Activated CD4-positive, alpha-beta T cell treated with anti-CD3 and anti-CD28 coated beads, Interleukin-2, Interleukin-4, amounts not matched to agents 100 ng/mL and 50 ng/mL, durations not matched to agents 16 hours and 8 hours (primary cell): ENCODE results near the gene GSE1.

ENCODE experiments used
- DNase-seq: peaks from one replicate; pipeline ENCODE4 v3.0.0-alpha.2; 2020; ENCODE audit warnings: low spot score

The GSE1 gene

DNA sequence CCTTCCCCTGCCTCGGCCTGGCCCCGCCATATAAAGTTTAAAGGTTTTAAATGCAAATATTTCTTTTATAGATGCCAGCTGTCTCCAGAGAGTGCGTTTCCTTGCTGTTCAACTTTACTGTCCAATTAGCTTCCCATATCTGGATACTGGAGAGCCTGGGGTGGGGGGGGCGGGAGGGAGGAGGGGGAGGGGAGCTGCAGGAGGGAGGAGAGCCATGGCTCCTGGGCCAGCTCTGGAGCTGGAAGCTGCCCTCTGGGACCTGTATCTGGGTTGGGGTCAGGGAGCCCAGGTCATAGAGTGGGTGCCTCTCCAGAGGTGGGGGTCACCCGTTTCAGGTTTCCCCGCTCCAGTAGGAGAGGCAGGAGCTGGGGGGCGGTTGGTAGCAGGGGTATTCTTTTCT lies 6.2 kb upstream of the GSE1 start:
- DNase-seq = no peak

DNA sequence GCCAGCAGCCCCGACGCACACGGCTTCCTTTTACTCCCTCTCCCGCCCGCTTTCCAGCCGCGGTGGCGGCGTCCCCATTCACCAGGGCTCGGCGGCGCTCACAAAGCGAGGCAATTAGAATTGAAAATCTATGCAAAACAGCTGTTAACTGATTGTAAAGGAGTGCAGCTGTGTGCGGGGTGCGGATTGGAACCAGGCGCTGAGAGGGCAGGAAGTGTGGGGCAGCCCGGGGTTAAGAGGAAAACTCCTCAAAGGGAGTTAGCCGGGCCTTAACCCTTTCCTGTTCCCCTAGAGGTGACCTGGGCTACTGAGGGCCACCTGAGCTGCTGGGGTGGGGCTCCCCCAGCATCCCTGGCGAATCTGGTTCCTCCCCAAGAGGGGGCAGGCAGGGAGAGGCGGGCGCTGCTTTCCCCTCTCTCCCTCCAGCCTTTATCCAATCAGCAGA lies 5.8 kb upstream of the GSE1 start:
- no peak for DNase-seq

DNA sequence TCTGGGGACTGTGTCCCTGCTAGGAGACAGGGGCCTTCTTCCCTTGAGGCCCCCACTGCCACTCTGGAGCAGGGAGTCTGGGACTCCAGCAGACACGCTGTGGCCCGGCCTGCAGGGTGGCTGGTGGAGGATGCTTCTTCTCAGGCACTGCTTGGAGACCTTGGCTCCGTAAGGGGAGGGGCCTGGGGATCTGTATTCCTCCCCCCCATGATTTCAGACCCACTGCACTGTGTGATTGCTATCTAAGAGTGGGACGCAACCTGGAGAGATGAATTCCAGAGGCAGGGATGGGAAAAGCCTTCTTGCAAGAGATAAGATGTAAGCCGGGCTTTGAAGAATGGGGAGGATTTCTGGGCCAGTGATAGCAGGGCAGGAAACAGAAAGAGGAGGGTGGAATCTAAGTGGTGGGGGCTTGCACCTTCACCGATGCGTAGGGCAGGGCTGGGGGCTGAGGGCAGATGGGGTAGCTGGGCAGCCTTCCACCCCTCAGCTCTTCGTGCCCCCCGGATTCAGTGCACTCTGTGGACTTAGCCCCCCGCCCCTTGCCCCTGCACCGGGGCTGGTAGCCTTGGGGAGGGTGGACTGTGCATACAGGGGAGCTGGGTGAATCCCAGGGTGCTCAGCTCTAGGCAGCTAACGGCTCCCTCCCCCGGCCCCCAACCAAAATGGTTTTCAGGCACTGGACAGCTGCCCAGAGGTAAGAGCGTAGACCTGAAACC lies 5.2 kb upstream of the GSE1 start:
- no peak for DNase-seq

DNA sequence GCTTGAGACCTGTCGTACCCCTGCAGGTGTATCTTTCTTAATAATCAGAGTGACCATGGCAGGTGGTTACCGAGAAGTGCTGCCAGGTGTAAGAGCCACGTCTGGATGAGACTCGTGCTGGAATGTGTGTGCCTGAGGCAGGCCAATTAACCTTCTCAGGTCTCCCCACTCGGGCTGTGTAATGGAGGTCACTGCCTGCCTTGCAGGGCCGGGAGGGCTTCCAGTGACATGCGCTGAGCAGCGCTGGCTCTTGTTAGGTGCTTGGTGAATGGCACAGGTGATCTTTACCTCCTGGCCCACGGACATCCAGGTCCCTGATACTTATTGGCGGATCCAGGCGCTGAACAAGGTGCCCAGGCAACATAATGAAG lies 4.6 kb upstream of the GSE1 start:
- no peak for DNase-seq

DNA sequence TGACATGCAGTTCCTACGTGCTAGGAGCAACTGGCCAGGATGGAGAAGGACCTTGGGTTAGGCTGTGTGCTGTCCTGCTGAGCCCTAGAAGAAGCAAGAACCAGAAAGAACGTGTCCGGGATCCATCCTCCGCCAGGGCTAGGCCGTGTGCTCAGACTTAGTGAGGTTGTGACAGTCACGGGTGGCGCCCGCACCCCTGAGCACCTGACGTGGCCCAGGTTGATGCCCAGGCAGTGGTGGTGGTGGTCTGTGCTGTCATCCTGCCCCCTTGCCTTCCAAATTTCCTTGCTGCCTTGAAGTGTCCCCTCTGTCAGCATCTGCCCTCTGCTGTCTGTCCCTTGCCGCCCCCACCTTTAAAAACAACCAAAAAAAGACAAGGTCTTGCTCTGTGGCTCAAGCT lies 4.2 kb upstream of the GSE1 start:
- DNase-seq = no peak

DNA sequence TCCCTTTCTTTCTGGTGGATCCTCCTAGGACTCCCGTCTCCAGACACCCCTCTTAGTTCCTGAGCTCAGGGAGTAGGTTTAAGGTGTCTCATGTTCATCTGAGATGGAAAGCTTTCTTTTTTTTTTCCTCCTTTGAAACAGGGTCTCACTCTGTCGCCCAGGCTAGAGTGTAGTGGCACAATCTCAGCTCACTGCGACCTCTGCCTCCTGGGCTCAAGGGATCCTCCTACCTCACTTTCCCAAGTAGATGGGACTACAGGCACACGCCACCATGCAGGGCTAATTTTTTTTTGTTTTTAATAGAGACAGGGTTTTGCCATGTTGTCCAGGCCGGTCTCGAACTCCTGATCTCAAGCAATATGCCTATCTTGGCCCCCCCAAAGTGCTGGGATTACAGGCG lies 3.6 kb upstream of the GSE1 start:
- no peak for DNase-seq

DNA sequence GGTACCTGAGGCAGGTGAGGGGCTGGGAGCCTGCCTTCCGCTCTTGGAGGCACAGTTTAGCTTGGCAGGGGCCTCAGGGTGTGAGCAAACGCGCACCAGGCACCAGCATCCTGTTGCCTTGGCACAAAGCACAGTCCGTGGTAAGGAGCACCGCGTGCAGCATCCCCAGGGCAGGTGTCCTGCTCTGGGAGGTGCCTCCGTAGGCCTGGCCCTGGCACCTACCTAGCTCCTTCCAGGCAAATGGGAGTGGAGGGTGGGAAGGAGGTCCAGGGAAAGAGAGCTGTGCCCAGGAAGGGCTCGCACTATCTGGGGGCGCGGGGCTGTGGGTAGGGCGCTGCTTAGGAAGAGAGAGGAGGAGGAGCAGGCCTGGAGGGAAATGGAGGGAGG lies 3.1 kb upstream of the GSE1 start:
- DNase-seq = no peak

DNA sequence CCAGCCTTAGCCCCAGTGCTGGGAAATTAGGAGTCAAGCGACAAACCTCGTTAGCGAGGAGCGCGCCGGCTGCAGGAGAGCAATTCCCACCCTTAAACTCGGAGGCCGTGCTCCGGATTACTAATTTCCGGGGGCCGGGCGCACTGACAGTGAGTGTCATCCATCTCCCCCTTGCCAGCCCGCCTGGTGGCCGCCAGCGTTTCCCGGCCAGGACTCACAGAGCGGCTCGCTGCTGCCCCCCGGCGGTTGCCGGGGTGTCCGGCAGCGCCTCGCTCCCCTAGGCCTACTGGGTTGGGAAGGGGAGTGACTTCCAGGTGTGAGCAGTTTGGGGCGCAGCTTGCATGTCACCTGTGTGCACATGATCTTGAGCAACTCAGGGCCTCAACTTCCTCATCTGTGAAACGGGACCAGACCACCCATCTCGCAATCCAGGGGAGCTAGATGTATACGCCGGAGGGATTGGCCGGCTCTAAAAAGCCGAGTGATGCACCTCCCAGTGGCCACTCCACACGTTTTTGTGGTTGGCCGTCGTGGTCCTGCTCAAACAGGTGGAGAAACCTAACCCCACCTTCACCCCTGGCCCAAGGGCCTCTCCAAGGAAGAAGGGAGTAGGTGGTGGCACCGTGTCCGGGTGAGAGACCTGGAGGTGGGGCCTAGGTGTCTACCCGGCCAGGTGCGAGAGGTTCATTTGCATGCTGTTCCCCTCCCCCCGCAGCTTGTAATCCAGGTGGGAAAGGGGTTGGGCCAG lies 2.5 kb upstream of the GSE1 start:
- peak; percentile 87 for DNase-seq

DNA sequence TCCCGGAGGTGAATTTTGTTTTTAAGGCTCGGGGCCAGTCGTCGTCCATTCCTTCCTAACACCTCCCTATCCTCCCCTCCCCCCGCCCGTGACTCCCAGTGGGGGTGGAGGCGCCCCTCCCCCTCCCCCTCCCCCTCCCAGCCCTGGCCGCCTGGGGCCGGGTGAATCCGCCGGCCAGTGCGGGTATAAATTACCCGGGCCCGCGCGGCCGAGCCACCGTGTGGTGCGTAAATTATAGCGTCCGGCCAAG lies 2.0 kb upstream of the GSE1 start:
- no peak for DNase-seq

DNA sequence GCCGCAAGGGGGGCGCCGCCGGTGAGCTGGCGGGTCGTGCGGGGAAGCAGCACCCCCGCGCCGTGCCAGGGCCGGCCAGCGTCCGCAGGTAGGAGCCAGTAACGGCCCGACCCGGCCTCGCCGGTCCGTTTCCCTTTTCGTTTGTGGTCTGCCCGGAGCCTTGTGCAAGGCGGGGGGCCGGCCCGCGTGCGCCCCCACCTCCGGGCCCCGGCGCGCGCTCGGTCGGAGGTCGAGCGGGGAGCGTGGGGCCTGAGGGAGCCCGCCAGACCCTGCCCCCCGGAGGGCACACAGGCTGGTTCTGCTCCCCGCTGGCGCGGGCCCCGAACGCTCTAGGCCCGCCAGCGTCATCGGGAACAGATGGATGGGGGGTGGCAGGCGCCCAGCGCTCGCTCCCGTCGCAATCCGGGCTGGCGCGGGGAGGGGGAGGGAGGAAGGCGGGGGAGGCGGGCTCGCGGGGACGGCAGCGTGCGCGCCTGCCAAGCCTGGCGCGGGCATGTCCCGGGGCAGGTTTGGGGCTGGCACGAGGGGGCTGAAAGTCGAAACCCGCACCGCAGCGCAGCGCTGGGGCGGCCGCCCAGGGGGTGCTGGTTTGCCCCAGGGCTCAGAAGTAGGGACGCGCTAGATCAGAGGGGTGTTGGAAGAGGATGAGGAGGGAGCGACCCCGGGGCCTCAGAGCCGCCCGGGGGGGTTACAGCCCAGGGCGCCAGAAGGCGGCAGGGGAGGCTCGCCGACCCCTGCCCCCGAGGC lies 1.5 kb upstream of the GSE1 start:
- DNase-seq = peak; percentile 13

DNA sequence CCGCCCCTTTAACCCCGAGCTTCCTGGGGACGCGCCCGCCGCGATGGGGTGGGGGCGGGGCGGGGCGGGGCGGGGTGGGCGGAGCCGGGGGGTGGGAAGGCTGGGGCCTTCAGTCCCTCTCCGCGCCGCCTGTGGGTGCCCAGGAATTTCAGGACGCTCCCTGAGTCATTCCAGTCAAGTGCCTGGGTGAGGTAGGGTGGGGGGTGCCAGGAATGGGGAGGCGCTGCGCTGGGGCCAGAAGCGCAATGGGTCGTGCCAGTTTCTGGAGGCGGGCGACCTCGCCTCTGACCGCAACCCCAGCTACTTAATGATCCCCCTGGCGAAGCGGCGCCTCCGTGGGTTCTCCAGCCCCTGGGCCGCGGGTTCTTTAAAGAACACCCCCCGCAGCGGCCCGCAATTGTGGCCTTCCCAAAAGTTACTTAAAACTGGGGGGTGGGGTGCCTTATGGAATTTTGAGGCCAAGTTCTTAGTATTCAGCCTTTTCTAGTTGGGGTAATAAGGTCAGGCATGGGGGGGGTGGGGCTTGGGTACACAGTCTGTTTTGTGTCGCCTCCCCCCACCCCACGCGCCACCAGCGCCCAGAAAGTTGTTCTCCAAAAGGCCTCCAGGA lies 826 bp upstream of the GSE1 start:
- peak; percentile 2 for DNase-seq

DNA sequence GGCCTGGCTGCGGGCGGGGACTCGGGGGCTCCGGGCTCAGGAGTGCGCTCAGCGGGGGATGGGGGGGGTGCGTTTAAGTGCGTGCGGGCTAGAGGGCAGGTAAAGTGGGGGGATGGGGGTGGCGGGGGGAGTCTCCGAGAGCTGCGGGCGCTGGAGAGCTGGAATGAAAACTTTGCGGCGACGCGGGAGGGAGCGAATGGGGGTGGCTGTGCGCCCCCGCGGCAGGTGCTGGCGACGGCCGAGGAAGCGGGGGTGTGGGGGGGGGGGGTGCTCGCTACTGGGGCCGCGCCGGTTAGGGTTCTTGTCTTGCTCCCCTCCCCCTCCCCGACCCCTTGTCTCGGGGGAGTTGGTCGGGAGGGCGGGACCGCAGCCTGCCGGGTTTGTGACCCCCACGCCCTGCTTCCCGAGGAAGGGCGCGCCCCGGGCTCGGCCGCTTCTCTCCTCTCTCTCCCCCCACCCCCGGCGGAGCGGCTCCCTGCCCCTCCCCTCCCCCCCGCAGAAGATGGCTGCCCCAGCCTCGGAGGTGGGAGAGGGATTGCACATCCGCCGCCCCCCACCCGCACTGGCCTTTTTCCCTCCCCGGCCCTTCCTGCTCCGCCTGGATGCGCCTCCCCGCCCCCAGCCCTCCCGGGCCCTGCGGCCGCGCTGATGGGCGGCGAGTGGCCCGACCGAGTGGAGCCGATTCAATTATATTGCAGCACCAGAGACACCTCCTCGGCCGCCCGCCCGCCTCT lies 649 bp downstream of the GSE1 start:
- no peak for DNase-seq

DNA sequence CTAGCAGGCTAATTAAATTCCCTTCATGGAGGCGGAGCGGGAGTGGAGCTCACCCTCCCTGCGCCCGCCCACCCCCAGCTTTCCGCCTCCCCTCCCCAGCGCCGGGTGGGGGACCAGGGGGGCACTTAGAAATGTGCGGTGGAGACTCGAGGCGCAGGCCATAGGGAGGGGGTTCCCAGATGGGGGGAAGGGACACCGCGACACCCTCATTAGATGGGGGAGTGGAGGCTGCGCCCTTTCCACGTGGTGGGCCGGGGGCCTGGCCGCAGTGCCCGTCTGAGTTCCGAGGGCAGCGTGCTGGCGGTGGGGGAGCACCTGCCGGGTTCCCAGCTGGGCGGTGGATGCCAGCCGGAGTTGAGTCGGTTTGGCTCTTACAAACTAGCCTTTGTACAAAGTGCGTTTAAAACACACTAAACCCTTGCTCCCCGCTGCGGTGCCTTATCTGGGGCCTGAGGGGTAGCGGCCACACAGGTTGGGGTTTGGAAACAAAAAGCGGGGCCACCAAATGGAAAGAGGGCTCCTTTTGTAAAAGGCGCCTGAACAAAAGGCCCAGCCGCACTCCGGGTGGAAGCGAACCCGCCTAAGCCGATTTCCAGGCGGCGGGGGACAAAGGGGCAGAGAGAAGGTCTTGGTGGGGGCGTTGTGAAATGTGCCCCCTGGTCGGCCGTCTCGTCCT lies 1.4 kb downstream of the GSE1 start:
- no peak for DNase-seq

DNA sequence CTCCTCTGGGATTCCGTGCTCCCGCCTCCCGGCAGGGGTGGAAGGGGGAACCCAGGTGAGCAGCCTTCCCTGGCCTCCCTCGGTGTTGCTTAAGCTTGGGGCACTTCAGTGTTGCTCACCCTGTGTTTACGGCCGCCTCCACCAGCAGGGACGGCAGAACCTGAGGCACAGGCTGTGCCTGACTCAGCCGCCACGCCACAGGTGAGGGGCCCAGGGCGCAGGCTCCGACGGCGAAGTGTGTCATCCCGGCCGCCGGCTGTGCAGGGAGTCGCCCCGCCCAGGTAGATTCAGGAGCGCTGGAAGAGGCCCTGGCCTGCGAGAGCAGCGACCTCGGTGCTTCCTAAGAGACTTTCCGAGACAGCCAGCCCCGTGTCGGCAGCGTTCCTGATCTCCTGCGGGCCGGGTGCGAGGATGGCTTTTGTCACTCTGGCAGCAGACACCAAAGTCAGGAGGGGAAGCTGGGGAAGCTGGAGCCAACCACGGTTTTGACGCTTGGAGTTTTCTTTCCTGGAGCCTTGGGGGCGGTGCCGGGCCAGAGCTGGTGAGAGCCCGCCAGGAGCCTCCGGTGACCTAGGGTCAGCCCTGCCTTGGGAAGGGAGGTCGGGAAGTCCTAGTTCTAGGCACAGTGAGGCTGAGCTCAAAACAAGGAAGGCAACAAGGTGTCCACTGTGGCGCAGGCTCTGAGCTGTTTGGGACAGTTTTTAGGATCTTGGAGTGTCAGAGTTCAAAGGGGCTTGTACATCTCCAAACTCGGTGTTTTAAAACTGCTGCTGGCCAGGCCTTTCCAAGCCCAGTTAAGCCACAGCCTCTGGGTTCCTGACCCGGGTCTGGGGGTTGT lies 2.1 kb downstream of the GSE1 start:
- DNase-seq = peak; percentile 15

DNA sequence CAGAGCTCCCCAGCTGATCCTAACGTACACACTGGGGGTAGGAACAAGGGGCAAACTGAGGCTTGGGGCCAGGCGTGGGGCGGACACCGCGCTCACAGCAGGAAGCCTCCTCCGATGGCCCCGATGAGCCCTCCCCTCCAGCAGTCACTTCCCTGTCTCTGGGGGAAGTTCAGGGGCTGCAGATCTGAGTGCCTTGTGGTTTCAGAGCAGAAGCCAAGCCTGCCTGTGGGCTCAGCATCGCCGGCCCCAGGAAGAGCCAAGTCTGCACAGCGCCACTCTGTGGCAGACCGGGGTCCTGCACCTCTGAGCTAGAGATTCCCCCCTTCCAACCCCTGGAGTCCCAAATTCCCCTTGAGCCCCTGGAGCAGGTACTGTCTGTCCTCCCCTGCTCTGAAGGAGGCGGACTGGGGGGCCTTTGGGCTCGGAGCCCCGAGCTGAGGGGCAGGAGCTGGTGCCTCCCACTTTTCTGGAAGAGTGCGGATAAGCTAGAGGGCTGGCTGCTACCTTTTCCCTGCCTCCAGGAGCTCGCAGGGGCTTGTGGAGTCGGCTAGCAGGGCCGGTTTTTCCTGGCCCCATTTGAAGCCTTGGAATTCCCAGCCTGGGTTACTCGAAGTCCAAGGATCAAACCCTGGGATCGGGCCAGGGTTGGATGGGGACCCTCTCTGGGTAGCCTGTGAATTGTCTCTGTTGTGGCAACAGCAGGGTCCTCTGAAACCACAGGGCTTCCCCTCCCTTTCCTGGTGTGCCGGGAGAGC lies 2.9 kb downstream of the GSE1 start:
- peak; percentile 73 for DNase-seq

DNA sequence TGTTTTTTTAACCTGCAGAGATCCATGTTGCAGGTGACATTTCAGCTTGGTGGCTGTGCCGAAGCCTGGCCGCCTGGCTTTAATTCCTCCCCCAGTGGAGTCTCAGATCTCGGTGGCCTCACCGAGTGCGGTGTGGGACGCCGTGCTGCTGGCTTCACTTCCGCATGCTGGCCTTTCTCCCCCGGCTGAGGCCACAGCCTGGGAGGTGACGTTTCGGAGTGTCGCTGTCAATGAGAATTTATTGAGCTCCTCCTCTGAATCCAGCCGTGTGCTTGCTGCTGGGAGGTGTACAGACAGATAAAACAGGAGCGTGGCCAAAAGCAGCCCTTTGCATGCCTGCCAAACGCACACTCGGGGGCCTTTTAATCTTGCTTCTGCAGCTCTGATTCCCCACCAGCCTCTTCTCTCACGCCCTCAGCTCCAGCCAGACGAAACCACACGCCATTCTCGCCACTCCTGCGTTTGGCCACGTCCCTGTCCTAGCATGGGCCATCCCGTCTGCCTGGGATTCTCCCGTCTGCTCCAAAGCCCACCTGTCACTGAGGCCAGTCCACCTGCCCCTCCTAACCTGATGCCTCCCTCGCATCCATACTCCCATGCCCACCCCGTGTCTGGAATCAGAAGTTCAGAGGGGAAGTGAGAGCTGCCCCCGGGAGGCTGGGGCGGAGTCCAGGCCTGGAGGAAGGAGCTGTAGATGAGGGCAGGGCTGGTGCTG lies 3.6 kb downstream of the GSE1 start:
- no peak for DNase-seq

DNA sequence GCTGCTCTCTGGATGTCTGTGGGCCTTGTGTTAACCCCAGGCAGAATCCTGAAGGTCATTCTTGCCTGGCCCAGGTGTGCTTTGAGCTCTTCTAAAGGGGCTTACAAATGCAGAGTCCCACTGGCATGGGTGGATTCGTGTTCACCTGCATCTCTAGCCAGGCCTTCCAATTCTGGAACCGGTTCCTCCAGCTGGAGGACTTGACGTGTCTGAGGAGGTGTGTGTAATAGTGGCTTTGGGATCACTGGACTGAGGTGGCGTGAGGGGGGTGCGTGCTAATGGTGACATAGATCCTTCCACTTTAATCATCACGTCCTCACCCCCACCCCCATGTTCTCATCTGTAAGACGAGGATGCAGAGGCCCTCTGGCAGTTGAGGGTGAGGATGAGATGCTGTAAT lies 4.8 kb downstream of the GSE1 start:
- no peak for DNase-seq

DNA sequence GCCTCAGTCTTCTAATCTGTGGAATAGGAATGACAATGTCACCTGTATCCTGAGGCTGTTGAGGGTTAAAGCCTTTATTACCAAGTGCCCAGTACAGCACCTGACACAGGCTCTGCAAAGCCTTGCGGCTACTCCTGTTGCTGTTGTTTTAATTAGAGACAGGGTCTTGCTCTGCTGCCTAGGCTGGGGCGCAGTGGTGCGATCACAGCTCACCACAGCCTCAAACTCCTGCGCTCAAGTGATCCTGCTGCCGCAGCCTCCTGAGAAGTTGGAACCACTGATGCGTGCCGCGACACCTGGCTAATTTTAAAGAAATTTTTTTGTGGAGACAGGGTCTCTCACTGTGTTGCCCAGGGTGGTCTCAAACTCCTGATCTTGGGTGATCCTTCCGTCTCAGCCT lies 5.4 kb downstream of the GSE1 start:
- DNase-seq = no peak

DNA sequence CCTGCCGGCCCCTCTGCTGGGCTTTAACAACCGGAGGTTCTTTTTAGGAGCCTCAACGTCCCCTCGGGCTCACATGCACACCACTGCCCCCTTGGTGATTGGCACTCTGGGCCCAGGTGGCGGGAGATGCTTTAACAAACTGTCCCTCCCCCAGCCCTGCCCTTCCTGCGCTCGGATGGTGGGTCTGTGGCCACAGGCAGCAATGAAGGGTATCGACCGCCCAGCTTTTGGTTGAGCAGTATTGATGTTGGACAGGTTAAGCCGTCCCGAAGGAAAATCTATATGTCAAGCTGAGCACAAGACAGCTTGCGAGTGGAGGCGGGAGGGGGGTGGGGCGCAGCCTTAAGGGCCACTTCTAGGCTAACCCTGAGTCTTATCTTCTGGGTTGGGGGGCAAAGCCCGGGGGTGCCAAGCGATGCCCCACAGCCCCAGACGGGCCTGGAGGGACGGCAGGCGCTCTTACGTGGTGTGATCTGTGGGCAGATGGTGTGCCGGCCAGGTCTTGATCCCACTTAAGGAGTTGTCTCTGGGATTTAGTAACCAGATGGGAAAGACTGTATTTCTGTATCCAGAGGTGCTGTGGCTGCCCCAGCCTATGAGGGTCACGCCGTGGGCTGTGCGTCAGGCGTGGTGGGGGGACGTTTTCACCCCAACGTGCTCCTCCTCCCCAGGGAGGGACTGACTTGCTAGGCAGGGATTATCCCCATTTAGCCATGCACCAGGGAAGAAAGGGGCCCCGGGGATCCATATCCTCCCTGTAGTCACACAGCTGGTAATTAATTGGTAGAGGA lies 6.2 kb downstream of the GSE1 start:
- DNase-seq = no peak
